Activated naive CD8-positive, alpha-beta T cell (primary cell): ENCODE measurements around the gene C8G.

Experiments used
- H3K27ac Mint-ChIP-seq: one replicate; pipeline ENCODE4 v1.8.0; 2021; ENCODE audit warnings: mixed read lengths
- H3K27me3 Mint-ChIP-seq: one replicate; pipeline ENCODE4 v1.8.0; 2021; ENCODE audit warnings: mixed read lengths
- H3K36me3 Mint-ChIP-seq: one replicate; pipeline ENCODE4 v1.8.0; 2021; ENCODE audit warnings: mixed read lengths
- H3K4me1 Mint-ChIP-seq: one replicate; pipeline ENCODE4 v1.8.0; 2021; ENCODE audit warnings: low read depth, mixed read lengths
- H3K4me3 Mint-ChIP-seq: one replicate; pipeline ENCODE4 v1.8.0; 2021; ENCODE audit warnings: mild to moderate bottlenecking, mixed read lengths
- H3K9me3 Mint-ChIP-seq: one replicate; pipeline ENCODE4 v1.8.0; 2021; ENCODE audit warnings: low read depth, mixed read lengths

Gene C8G

GRCh38 chr9:136973618-136974617, 28.9 kb downstream of the C8G start:
- H3K4me1 Mint-ChIP-seq = peaks cover 13% of the 10 kb centered on the region
- no peaks in the 10 kb centered on the region for H3K9me3 Mint-ChIP-seq
- no peaks in the 10 kb centered on the region for H3K36me3 Mint-ChIP-seq
- H3K27me3 Mint-ChIP-seq = no peaks in the 10 kb centered on the region
- no peak overlapping the region for H3K27ac Mint-ChIP-seq
- no peak overlapping the region for H3K4me3 Mint-ChIP-seq

GRCh38 chr9:136974817-136975535, 29.9 kb downstream of the C8G start:
- H3K4me3 Mint-ChIP-seq = peak overlapping the region; percentile 9
- peaks cover 13% of the 10 kb centered on the region for H3K4me1 Mint-ChIP-seq
- H3K27ac Mint-ChIP-seq = no peak overlapping the region
- H3K36me3 Mint-ChIP-seq = no peaks in the 10 kb centered on the region
- H3K9me3 Mint-ChIP-seq = no peaks in the 10 kb centered on the region
- H3K27me3 Mint-ChIP-seq = no peaks in the 10 kb centered on the region

GRCh38 chr9:136975644-136976043, 30.6 kb downstream of the C8G start:
- no peak overlapping the region for H3K27ac Mint-ChIP-seq
- peaks cover 2% of the 10 kb centered on the region for H3K27me3 Mint-ChIP-seq
- H3K9me3 Mint-ChIP-seq = no peaks in the 10 kb centered on the region
- no peaks in the 10 kb centered on the region for H3K36me3 Mint-ChIP-seq
- peaks cover 14% of the 10 kb centered on the region for H3K4me1 Mint-ChIP-seq
- H3K4me3 Mint-ChIP-seq = peak overlapping the region; percentile 9

- Mint-ChIP-seq H3K4me3 (no peak within 1 kb of the TSS), H3K27me3 (peaks cover 4% of the 10 kb centered on the region), H3K27ac (no peak within 1 kb of the TSS), H3K36me3 (no peaks in the 10 kb centered on the region), H3K9me3 (no peaks in the 10 kb centered on the region), H3K4me1 (peaks cover 14% of the 10 kb centered on the region)
These were observed 32.2 kb downstream of the C8G start, which contains the start of gene PTGDS for GRCh38 chr9:136977223-136977622. Gene PTGDS, plus strand, starts transcription at chr9:136977504. Its CDS starts 75 bp downstream, at chr9:136977579.

- H3K36me3 Mint-ChIP-seq = no peaks in the 10 kb centered on the region
These were observed 32.6 kb downstream of the C8G start for GRCh38 chr9:136977649-136978072.

GRCh38 chr9:136978073-136978864, 33.2 kb downstream of the C8G start:
- no peak overlapping the region for H3K27ac Mint-ChIP-seq
- H3K4me1 Mint-ChIP-seq = peaks cover 14% of the 10 kb centered on the region
- no peak overlapping the region for H3K4me3 Mint-ChIP-seq
- H3K9me3 Mint-ChIP-seq = no peaks in the 10 kb centered on the region
- no peaks in the 10 kb centered on the region for H3K36me3 Mint-ChIP-seq
- peaks cover 4% of the 10 kb centered on the region for H3K27me3 Mint-ChIP-seq

More at GRCh38 chr9:136977649-136978072, 32.6 kb downstream of the C8G start:
- Mint-ChIP-seq H3K9me3 (no peaks in the 10 kb centered on the region), H3K4me1 (peaks cover 14% of the 10 kb centered on the region), H3K27ac (no peak overlapping the region), H3K27me3 (peaks cover 4% of the 10 kb centered on the region), H3K4me3 (no peak overlapping the region)

GRCh38 chr9:136978865-136979544, 34.0 kb downstream of the C8G start:
- H3K27me3 Mint-ChIP-seq = peaks cover 7% of the 10 kb centered on the region
- H3K4me3 Mint-ChIP-seq = no peak overlapping the region
- peaks cover 17% of the 10 kb centered on the region for H3K4me1 Mint-ChIP-seq
- no peaks in the 10 kb centered on the region for H3K9me3 Mint-ChIP-seq
- no peak overlapping the region for H3K27ac Mint-ChIP-seq
- H3K36me3 Mint-ChIP-seq = no peaks in the 10 kb centered on the region

- Mint-ChIP-seq H3K4me3 (no peak overlapping the region), H3K27ac (no peak overlapping the region), H3K9me3 (no peaks in the 10 kb centered on the region), H3K27me3 (peaks cover 7% of the 10 kb centered on the region), H3K36me3 (no peaks in the 10 kb centered on the region), H3K4me1 (peaks cover 15% of the 10 kb centered on the region)
These were observed 34.9 kb downstream of the C8G start for GRCh38 chr9:136979769-136980587.

- H3K9me3 Mint-ChIP-seq = no peaks in the 10 kb centered on the region
- no peak overlapping the region for H3K4me3 Mint-ChIP-seq
- peaks cover 7% of the 10 kb centered on the region for H3K27me3 Mint-ChIP-seq
- H3K36me3 Mint-ChIP-seq = no peaks in the 10 kb centered on the region
- H3K4me1 Mint-ChIP-seq = peaks cover 10% of the 10 kb centered on the region
- no peak overlapping the region for H3K27ac Mint-ChIP-seq
These were observed 35.8 kb downstream of the C8G start for GRCh38 chr9:136980669-136981478.

- H3K9me3 Mint-ChIP-seq = no peaks in the 10 kb centered on the region
- H3K4me3 Mint-ChIP-seq = no peak overlapping the region
- peaks cover 10% of the 10 kb centered on the region for H3K27me3 Mint-ChIP-seq
- no peaks in the 10 kb centered on the region for H3K36me3 Mint-ChIP-seq
- peaks cover 5% of the 10 kb centered on the region for H3K4me1 Mint-ChIP-seq
- no peak overlapping the region for H3K27ac Mint-ChIP-seq
These were observed 36.7 kb downstream of the C8G start for GRCh38 chr9:136981588-136982231.

GRCh38 chr9:136982232-136983051, 37.4 kb downstream of the C8G start, which contains the start of gene LCNL1:
Gene LCNL1, plus strand, starts transcription at chr9:136982993. Its CDS starts 594 bp downstream, at chr9:136983587.
- Mint-ChIP-seq H3K27me3 (peaks cover 10% of the 10 kb centered on the region), H3K4me1 (peaks cover 5% of the 10 kb centered on the region), H3K4me3 (peak within 1 kb of the TSS; percentile 19), H3K9me3 (no peaks in the 10 kb centered on the region), H3K27ac (no peak within 1 kb of the TSS), H3K36me3 (no peaks in the 10 kb centered on the region)

- Mint-ChIP-seq H3K4me3 (no peak overlapping the region), H3K27ac (no peak overlapping the region), H3K36me3 (no peaks in the 10 kb centered on the region), H3K4me1 (peaks cover 5% of the 10 kb centered on the region), H3K27me3 (peaks cover 10% of the 10 kb centered on the region), H3K9me3 (no peaks in the 10 kb centered on the region)
These were observed 38.1 kb downstream of the C8G start for GRCh38 chr9:136983167-136983566.
